GM19351 (cell line): ENCODE results near the gene CHAD.
"Not testable (repeated sequence)": the region's sequence is repeated elsewhere in the genome, so short reads cannot be mapped to it uniquely, and the experiment has no call there.

Experiments used
- ATAC-seq: cut with Tn5 transposase; IDR thresholded peaks from one replicate; pipeline ENCODE4 v1.9.1; 2021; ENCODE audit warnings: mild to moderate bottlenecking, moderate library complexity; ENCODE audit not compliant: unreplicated experiment

The CHAD gene

DNA sequence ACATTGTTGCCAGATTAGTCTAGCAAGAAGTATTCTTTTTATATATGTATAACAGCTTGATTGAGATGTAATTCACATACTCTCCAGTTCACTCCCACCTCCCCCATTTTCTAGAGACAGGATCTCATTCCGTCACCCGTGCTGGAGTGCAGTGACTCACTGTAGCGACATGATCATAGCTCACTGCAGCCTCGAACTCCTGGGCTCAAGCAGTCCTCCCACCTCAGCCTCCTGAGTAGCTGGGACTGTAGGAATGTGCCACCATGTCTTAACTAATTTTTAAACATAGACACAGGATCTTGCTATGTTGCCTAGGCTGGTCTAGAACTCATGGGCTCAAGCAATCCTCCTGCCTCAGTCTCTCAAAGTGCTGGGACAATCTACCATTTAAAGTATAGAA, 6.7 kb upstream of the CHAD start:
- ATAC-seq, result no peak

DNA sequence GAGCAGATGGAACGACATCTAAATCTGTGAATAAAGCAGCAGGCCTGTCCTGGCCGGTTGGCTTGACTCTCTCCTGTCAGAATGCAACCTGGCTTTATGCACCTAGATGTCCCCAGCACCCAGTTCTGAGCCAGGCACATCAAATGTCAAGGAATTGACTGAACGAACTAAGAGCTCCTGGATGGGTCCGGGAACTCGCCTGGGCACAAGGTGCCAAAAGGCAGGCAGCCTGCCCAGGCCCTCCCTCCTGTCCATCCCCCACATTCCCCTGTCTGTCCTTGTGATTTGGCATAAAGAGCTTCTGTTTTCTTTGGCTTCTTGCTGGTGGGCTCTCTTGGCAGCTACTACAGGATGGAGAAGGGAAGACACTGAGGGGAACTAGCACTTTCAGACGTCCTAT, 5.8 kb upstream of the CHAD start:
- ATAC-seq, result no peak

GRCh38 chr17:50473901-50474300, 5.2 kb upstream of the CHAD start:
- ATAC-seq, result no peak

DNA sequence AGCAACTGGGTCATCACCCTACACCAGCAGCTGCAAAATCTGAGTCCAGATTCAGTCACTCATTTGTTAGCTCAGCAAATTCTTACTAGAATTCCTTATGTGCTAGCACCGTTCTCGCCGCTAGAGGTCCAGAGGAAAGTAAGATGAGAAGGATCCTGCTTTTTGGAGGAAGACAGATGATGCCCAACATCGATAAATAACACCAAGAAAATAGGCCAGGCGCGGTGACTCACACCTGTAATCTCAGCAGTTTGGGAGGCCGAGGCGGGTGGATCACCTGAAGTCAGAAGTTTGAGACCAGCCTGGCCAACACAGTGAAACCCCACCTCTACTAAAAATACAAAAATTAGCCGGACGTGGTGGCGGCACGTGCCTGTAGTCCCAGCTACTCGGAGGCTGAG, 4.1 kb upstream of the CHAD start:
- ATAC-seq, result not testable (repeated sequence)

DNA sequence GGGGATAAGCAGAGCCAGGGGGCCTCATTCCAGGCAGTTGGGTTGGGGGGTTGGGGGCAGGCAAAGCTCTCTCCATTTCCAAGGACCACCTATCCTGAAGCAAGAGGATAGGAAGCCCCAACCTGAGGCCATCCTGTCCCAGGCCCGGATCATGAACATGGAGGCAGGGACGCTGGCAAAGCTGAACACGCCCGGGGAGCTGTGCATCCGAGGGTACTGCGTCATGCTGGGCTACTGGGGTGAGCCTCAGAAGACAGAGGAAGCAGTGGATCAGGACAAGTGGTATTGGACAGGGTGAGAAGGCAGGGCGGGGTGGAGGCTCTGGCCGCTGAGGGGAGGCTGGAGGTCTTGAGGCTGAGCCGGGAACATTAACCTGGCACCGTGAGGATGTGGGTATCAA, 3.6 kb upstream of the CHAD start:
- ATAC-seq, result no peak

- no peak for ATAC-seq
These were observed 2.6 kb upstream of the CHAD start for GRCh38 chr17:50471009-50471905.

- no peak for ATAC-seq
These were observed 1.7 kb upstream of the CHAD start for GRCh38 chr17:50470426-50470825.

GRCh38 chr17:50469671-50470305, 1.1 kb upstream of the CHAD start:
- ATAC-seq, result no peak

DNA sequence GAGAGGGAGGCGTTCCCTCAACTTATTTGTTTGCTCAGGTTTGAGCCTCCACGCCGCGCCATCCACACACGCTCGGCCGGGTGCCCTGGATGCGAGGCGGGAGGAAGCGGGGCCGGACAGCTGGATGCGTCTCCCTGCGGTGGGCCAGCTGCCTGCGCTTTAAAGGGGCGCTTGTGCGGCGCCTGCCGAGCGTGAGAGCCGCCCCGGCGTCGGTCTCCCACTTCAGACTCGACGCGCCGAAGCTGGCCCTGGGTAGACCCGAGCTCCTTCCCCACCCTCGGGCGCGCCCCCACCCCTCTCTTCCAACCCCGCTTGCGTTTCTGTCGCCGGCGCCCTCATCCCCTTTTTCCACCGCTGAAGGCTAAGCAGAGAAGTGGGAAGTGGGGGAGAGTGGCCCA, 527 bp upstream of the CHAD start:
- ATAC-seq, result no peak

DNA sequence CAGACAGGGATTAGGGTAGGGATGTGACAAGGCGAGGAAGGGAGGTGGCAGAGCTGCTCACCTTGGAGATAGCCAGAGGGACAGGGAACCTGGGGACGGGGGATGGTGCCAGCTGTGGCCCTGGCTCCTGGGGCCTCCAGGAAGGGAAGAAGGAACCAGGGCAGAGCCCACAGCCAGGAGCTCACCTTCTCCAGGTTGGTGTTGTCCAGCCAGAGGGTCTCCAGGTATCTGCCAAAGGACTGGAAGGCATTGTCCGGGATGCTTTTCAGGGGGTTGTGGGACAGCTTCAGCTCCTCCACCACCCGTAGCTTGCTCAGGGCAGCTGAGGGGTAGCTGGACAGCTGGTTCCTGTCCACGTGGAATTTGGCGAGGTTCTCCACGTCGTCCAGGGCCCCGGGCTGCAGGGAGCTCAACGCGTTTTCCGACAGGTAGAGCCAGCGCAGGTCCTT, 801 bp downstream of the CHAD start:
- no peak for ATAC-seq

DNA sequence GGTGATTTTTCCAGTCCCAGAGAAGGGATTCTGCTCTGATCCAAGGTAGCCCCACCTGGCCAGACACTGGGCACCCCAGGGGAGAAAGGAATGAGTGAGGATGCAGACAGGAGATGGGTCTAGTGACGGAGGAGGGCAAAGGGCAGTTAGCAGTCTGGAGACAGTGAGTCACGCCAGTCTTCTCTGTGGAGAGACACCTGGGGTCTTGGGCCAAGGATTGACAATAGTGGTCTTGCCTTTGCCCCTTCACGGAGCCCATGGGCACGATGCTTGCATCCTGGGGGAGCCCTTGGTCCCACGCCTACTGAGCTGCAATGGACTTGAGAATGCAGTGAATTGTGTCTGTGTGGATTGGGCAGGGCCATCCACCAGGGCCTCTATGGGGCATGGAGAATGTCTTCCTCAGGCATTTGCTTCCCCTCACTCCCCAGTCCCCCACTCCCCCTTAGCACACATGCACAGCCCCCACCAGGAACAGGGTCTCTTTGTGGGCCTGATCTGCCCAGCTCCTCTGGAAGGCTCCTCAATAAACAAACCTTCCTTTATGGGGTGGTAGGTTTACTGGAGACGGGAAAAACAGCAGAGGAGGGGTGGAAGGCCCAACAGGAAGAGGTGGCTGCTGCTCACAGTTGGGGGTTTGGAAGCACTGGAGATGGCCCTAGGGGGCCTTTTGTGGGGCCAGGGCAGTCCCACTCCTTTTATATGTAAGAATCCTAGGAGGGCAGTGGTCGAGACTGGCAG, 1.4 kb downstream of the CHAD start:
- ATAC-seq, result no peak

DNA sequence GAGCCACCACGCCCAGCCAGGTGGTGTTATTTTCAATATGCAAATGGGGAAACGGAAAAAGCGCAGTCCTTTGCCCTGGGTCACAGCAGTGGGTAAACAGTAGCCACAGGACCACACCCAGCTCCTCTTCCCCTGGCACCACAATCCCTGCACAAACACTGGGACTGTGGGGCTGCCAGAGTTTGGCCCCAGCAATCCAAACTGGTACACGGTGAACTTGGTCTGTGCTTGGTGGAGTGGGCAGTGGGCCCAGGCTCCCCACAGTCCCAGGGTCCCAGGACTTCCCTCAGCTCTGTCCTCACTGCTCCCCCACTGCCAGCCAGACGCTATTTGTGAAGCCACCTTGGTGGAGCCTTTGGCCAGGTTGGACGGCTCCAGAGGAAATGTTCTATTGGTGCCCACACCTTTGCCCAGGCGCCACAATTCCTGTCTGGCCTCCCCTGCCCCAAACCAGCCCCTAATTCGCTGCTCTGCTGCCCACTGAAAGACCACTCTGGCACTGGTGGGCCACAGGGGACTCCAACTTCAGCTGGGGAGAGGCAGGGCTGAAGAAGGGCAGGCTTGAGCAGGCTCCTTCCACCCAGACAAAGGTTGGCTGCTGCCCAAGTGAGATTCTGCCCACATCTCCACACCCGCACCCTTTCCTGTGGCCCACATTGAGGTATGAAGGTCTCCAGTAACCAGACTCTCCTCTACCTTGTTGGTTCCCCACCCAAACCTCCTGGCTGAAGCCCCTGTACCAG, 2.1 kb downstream of the CHAD start:
- ATAC-seq, result no peak

DNA sequence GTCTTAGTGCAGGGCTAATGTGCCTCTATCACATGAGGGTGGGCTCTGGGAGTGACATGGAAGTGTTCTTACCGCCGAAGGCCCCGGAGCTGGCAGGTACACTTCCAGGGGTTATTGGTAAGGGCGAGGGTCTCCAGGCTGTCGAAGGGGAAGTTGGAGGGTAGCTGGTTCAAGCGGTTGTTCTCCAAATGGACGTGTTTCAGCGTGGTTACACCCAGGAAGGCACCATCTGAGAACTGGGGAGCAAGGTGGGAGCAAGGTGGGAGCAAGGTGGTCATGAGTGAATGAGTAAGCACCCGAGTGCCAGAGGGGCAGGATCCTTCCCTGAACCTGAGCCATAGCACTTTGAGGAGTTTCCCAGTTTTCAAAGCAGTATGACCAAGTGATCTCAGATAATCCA, 3.0 kb downstream of the CHAD start:
- ATAC-seq, result no peak

- ATAC-seq, result no peak
These were observed 3.5 kb downstream of the CHAD start for GRCh38 chr17:50465171-50465570.

DNA sequence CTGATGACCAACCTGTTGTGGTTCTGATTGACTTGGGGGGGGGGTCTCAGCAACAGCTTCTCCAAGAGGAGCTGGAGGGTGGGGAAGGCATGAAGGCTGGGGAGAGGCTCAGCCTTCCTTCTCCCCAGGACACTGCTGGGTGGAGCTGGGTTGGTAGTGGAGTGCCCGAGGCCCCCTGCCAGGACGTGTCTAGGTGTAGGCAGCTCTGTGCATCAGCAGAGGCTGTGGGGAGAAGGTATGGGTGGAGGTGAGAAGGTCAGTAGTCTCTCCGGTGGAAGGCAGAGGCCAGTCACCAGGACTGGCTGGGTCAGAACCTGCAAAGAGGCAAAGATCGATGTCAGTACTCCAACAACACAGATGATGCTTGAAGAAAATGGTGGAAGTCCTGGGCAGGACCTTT, 3.9 kb downstream of the CHAD start:
- no peak for ATAC-seq

DNA sequence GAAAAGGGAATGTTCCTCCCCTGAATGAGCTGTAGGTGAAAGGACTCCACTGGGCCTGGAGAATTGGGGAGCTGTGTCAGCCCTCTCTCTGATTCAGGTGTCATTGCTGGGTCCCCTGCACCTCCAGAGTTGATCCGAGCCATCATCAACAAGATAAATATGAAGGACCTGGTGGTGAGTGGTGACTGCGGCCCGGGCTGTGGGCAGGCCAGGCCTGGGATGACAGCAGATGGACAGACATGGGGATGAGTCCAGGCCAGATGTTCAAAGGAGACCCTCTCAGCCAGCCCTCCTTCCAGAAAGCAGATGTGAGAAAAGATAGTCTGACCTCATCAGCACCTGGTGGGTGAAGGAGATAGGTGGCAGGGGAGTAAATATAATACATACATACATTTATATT, 4.6 kb downstream of the CHAD start:
- ATAC-seq, result no peak

DNA sequence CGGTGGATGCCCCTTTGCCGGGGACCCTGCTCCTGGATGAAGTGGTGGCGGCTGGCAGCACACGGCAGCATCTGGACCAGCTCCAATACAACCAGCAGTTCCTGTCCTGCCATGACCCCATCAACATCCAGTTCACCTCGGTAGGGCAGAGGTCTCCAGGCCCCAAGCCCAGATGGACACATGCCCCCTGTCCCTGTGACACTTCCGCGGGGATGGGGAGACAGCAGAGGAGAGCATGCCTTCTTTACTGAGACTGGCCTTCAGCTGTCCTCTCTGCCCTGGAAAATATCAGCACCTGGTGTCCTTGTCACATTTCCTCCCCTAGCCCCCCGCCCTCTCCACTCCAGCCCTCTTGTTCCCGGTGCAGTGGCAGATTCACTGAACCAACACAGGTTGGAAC, 6.2 kb downstream of the CHAD start:
- no peak for ATAC-seq

GRCh38 chr17:50461550-50462132, 7.0 kb downstream of the CHAD start:
- ATAC-seq, result no peak

GRCh38 chr17:50460831-50461526, 7.7 kb downstream of the CHAD start:
- ATAC-seq, result no peak

DNA sequence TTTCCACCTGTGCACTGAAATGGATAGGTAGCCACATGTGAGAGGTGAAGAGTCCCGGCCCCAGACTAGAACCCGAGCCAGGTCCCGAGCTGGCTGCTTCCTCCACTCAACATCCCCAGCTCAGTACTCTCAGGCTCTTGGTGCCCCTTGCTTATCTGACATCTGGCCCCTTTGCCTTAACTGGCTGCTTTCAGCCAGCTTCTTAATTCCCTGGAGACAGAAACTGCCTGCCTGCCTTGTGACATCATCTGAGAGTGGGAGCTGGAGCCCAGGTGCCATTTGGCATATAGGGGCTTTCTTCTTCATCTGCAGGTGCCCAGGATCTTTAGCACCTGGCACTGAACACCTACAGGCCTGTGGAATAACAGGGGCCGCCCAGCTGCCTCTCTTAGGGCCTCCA, 8.9 kb downstream of the CHAD start:
- ATAC-seq, result no peak
